ENCODE measurements around the gene NAXD.

Gene NAXD

DNA sequence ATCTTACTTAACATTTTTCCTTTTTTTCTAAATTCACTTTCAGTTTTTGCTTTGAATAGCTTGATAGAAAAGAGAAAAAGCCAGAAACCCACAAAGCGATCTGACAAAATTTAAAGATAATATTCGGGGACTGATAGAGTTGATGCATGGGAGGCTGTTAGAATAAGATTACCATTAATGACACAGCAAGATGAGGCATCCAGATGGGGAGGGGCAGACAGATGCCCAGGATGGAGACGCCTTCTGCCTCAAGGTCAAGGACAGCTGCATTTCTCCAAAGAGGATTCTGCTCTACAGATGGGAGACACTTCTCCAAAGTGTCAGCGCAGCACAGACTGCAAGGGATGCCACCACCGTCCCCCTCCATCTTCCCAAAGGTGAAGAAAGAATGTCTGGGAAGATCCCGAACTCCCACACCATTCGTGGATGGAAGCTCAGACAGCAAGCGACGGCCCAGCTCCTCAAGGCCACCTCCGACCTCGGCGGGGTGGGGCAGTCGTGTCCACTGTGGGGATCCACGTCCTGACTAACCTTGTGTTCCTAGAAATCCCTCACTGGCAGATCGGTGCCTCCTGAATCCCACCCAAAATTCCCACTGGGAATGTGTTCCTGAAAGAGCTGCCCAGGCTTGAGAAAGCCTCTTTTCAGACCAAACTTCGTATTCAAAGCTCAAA lies 32.9 kb downstream of the NAXD start:
- Histone ChIP-seq H3K36me3 (ENCODE audit: insufficient read depth, low read length) (peaks cover 17% of the 10 kb centered on the region), H3K9me3 (ENCODE audit: insufficient read depth, low read depth, low read length) (no peaks in the 10 kb centered on the region), H3K27ac (ENCODE audit: low read depth, low read length) (no peak overlapping the region), H3K4me3 (ENCODE audit: low read length) (no peak overlapping the region), H3K9ac (ENCODE audit: low read depth, low read length) (no peak overlapping the region), H3K4me1 (ENCODE audit: insufficient read depth, low read length) (no peaks in the 10 kb centered on the region), H3K27me3 (ENCODE audit: insufficient read depth, low read length) (no peaks in the 10 kb centered on the region)
- WGBS, result 87% methylated on average over 16 of the region's 16 CpGs

DNA sequence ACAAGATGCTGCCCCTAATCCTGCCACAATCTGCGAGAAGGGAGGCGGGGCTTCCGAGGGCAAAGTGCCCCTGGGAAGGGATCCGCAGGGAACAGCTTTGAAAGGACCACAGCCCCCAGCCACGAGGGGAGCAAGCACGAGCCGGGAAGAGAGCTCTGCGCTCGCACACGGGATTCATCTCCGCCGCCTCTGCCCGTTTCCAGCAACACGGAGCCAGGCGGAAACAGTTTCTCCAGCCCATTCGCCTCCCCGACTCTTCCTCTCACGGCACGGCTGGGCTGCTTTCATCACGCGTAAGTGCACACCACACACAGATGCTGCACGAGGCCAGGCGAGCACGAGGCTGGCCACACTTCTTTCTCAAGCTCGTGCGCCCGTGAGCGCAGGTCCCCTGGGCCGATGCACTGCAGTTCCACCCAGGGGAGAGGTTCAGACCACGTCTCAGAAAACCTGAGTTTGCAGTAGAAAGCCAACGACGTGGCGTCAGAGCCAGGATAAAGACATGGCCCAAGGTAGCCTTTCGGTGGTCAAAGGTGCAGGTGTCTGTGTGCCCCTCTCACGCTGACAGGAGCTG lies 33.6 kb downstream of the NAXD start:
- H3K27ac ChIP-seq (ENCODE audit: low read depth, low read length), result no peak overlapping the region
- no peak overlapping the region for H3K9ac ChIP-seq (ENCODE audit: low read depth, low read length)
- WGBS, result 91% methylated on average over 35 of the region's 35 CpGs
- peaks cover 11% of the 10 kb centered on the region for H3K36me3 ChIP-seq (ENCODE audit: insufficient read depth, low read length)
- no peaks in the 10 kb centered on the region for H3K27me3 ChIP-seq (ENCODE audit: insufficient read depth, low read length)
- no peaks in the 10 kb centered on the region for H3K9me3 ChIP-seq (ENCODE audit: insufficient read depth, low read depth, low read length)
- H3K4me1 ChIP-seq (ENCODE audit: insufficient read depth, low read length), result no peaks in the 10 kb centered on the region
- no peak overlapping the region for H3K4me3 ChIP-seq (ENCODE audit: low read length)

DNA sequence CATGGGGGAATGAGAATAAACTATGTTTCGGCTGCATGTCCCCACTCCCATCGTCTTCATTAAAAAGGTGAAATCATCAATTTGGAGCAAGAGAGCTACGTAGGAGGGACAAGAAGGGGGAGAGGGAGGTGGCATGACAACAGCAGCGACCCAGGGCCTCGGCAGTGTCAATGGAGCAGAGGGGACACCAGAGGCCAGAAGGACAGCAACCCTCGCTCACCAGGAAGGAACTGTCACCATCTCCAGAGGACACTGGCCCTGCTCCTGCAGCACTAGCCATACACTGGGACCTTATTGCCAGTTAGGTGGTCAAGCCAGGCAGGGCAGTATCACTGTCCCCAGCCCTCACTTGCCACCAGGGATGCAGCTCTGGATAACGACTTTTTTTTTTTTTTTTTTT lies 34.2 kb downstream of the NAXD start:
- H3K4me1 ChIP-seq (ENCODE audit: insufficient read depth, low read length), result no peaks in the 10 kb centered on the region
- H3K4me3 ChIP-seq (ENCODE audit: low read length), result no peak overlapping the region
- no peaks in the 10 kb centered on the region for H3K27me3 ChIP-seq (ENCODE audit: insufficient read depth, low read length)
- 89% methylated on average over 7 of the region's 7 CpGs for WGBS
- peaks cover 7% of the 10 kb centered on the region; the same call in 1 of the 2 replicates for H3K36me3 ChIP-seq (ENCODE audit: insufficient read depth, low read length)
- H3K27ac ChIP-seq (ENCODE audit: low read depth, low read length), result no peak overlapping the region
- no peak overlapping the region for H3K9ac ChIP-seq (ENCODE audit: low read depth, low read length)
- H3K9me3 ChIP-seq (ENCODE audit: insufficient read depth, low read depth, low read length), result no peaks in the 10 kb centered on the region

DNA sequence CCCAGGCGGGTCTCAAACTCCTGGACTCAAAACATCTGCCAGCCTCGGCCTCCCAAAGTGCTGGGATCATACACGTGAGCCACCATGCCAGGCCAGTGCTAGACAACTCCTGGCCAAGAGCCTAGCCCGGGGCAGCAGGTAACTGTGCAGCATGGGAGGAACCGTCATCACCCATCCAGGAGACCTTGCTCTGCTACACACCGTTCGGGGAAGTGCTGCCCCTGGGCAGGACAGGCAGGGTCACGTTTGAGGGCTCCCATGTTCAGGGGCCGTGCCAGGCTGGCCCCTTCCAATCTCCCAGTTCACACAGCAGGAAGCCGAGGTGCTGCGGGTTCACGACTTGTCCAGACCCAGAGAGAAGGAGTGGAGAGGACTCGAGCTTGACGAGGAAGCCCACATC lies 35.1 kb downstream of the NAXD start:
- Histone ChIP-seq H3K4me1 (ENCODE audit: insufficient read depth, low read length) (no peaks in the 10 kb centered on the region), H3K9me3 (ENCODE audit: insufficient read depth, low read depth, low read length) (no peaks in the 10 kb centered on the region), H3K27ac (ENCODE audit: low read depth, low read length) (no peak overlapping the region), H3K27me3 (ENCODE audit: insufficient read depth, low read length) (no peaks in the 10 kb centered on the region), H3K9ac (ENCODE audit: low read depth, low read length) (no peak overlapping the region), H3K4me3 (ENCODE audit: low read length) (no peak overlapping the region), H3K36me3 (ENCODE audit: insufficient read depth, low read length) (peaks cover 7% of the 10 kb centered on the region; the same call in 1 of the 2 replicates)
- WGBS, result 94% methylated on average over 14 of the region's 14 CpGs

DNA sequence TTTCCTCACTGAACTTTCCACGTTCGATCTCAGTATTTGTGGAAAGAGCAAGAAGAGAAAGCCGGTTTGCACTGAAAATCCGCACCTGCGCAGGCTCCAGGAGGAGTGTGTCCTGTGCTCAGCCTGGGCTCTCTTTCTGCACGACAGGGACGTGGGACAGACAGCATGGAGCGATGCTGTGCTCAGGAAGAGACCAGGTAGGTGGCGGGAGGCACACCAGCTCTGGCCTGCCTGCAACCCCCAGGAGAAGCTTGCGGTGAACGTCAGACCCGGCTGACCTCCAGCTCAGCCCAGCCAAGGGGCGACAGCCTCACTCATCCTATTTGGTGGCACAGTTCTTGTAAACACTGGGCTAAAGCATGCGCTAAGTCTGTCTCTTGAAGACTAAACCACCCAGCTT lies 35.9 kb downstream of the NAXD start:
- 96% methylated on average over 14 of the region's 14 CpGs for WGBS
- Histone ChIP-seq H3K4me1 (ENCODE audit: insufficient read depth, low read length) (no peaks in the 10 kb centered on the region), H3K9ac (ENCODE audit: low read depth, low read length) (no peak overlapping the region), H3K36me3 (ENCODE audit: insufficient read depth, low read length) (peaks cover 7% of the 10 kb centered on the region; the same call in 1 of the 2 replicates), H3K27me3 (ENCODE audit: insufficient read depth, low read length) (no peaks in the 10 kb centered on the region), H3K27ac (ENCODE audit: low read depth, low read length) (no peak overlapping the region), H3K4me3 (ENCODE audit: low read length) (no peak overlapping the region), H3K9me3 (ENCODE audit: insufficient read depth, low read depth, low read length) (no peaks in the 10 kb centered on the region)

DNA sequence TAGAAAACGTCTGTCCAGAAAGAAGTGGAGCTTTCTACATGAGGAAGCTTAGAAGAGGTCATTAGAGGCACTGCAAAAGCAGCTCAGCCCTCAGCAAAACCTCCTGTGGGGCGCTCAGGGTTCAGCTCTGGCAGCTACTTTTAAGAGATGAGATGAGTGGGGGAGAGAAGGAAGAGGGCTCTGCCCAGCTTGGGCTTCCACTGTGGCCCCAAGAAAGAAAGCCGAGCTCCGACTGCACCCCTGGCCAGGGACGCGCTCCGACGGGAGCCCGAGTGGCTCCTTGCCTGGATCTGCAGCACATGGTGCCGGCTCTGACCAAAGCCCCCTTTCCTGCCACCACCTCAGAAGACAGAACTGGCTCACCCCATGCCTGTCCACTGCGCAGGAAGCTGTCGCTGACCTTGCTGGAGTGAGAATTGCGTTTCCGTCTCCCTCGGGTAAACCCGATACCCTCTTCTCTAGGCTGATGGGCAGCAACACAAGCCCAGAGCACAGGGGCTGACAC lies 36.4 kb downstream of the NAXD start:
- Histone ChIP-seq H3K36me3 (ENCODE audit: insufficient read depth, low read length) (peaks cover 7% of the 10 kb centered on the region; the same call in 1 of the 2 replicates), H3K27me3 (ENCODE audit: insufficient read depth, low read length) (no peaks in the 10 kb centered on the region), H3K9me3 (ENCODE audit: insufficient read depth, low read depth, low read length) (no peaks in the 10 kb centered on the region), H3K4me3 (ENCODE audit: low read length) (no peak overlapping the region), H3K9ac (ENCODE audit: low read depth, low read length) (no peak overlapping the region), H3K4me1 (ENCODE audit: insufficient read depth, low read length) (no peaks in the 10 kb centered on the region), H3K27ac (ENCODE audit: low read depth, low read length) (no peak overlapping the region)
- 92% methylated on average over 16 of the region's 16 CpGs for WGBS

DNA sequence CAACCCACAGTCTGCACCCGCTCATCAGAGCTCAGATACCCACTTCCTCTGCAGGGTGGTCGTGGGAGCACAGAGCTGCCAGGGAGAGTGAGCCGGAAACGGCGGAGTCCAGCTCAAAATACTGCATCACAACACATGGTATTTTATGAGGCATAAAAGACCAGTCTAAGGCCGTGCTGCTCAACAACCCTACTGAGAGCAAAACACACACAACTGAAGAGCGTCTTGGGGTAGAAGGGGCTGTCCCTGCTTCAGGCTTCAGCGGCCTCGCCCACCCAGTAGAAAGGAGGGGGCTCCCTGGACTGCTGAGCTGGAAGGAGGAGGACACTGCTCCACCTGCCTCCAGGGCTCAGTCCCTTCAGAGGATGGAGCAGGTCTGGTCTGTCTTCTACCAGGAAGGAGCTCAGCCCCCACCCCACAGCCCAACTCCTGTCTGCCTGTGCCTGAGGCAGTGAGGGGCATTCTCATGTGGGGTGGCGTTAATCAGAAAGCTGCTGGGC lies 36.9 kb downstream of the NAXD start:
- 94% methylated on average over 10 of the region's 10 CpGs for WGBS
- Histone ChIP-seq H3K4me3 (ENCODE audit: low read length) (no peak overlapping the region), H3K9ac (ENCODE audit: low read depth, low read length) (no peak overlapping the region), H3K27ac (ENCODE audit: low read depth, low read length) (no peak overlapping the region), H3K9me3 (ENCODE audit: insufficient read depth, low read depth, low read length) (no peaks in the 10 kb centered on the region), H3K4me1 (ENCODE audit: insufficient read depth, low read length) (no peaks in the 10 kb centered on the region), H3K36me3 (ENCODE audit: insufficient read depth, low read length) (peaks cover 7% of the 10 kb centered on the region; the same call in 1 of the 2 replicates), H3K27me3 (ENCODE audit: insufficient read depth, low read length) (no peaks in the 10 kb centered on the region)

DNA sequence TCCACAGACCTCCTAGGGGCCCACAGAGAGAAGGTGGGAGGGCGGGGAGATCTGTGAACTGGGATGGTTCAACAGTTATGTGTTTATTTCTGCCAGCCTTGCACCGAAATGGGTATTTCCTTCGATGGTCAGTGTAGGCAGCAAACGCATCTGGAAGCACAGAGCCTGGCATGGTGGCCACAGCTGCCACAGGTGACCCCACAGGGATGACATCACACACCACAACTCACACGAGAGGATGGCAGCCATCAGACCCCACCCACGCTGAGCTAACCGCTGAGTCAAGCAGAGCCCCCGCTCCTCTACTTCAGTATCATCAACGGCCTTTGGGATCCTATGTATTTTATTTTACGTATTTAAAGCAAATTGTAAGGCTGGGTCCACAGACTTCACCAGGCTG lies 37.4 kb downstream of the NAXD start:
- no peaks in the 10 kb centered on the region for H3K27me3 ChIP-seq (ENCODE audit: insufficient read depth, low read length)
- no peaks in the 10 kb centered on the region for H3K4me1 ChIP-seq (ENCODE audit: insufficient read depth, low read length)
- H3K9ac ChIP-seq (ENCODE audit: low read depth, low read length), result no peak overlapping the region
- no peak overlapping the region for H3K27ac ChIP-seq (ENCODE audit: low read depth, low read length)
- no peak overlapping the region for H3K4me3 ChIP-seq (ENCODE audit: low read length)
- 84% methylated on average over 8 of the region's 10 CpGs for WGBS
- 0 out of 2 replicates have a peak, but pooled peaks cover under 1% of the 10 kb centered on the region for H3K9me3 ChIP-seq (ENCODE audit: insufficient read depth, low read depth, low read length)
- peaks cover 10% of the 10 kb centered on the region; the same call in 1 of the 2 replicates for H3K36me3 ChIP-seq (ENCODE audit: insufficient read depth, low read length)

DNA sequence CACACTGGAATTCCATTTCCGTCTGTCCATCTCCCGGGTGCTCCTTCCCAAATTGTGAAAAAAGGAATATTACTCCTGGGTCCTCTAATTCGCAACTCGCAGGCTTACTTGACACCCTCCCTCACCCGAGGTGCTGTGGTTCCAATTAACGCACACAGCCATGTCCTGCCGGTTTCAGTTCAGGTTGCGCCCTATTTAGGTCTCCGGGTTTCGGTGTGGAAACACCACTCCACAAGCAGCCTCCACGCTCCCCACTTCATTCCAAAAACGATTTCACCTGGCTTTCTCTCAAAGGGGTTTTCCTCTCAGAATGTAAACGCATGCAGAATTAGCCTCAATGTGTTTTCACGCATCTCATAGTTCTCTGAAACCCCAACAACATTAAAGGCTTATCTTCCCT lies 37.9 kb downstream of the NAXD start:
- Histone ChIP-seq H3K27me3 (ENCODE audit: insufficient read depth, low read length) (no peaks in the 10 kb centered on the region), H3K36me3 (ENCODE audit: insufficient read depth, low read length) (peaks cover 15% of the 10 kb centered on the region), H3K4me3 (ENCODE audit: low read length) (no peak overlapping the region), H3K27ac (ENCODE audit: low read depth, low read length) (no peak overlapping the region), H3K9ac (ENCODE audit: low read depth, low read length) (no peak overlapping the region), H3K4me1 (ENCODE audit: insufficient read depth, low read length) (no peaks in the 10 kb centered on the region), H3K9me3 (ENCODE audit: insufficient read depth, low read depth, low read length) (0 out of 2 replicates have a peak, but pooled peaks cover 6% of the 10 kb centered on the region)
- WGBS, result 85% methylated on average over 14 of the region's 14 CpGs

DNA sequence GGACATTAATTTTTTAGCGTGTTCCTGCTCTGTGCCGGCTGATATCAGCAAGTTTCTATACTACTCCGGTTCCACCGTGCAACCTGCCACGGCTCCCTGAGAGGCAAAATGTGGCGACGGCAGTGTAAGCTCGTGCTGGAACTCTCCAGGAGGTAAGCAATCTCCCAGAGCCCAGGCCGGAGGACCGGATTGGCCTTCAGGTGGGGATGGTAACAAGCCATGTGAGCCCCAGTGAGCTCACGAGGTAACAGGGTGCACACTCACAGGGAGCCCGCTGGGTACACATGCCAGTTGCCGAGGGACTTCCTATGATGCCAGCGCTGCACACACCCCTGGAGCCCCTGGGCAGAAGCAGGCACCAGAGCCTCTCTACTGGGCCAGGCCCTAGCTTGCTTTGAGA lies 38.5 kb downstream of the NAXD start:
- H3K4me1 ChIP-seq (ENCODE audit: insufficient read depth, low read length), result no peaks in the 10 kb centered on the region
- WGBS, result 96% methylated on average over 14 of the region's 14 CpGs
- H3K36me3 ChIP-seq (ENCODE audit: insufficient read depth, low read length), result peaks cover 18% of the 10 kb centered on the region
- 0 out of 2 replicates have a peak, but pooled peaks cover 8% of the 10 kb centered on the region for H3K9me3 ChIP-seq (ENCODE audit: insufficient read depth, low read depth, low read length)
- no peaks in the 10 kb centered on the region for H3K27me3 ChIP-seq (ENCODE audit: insufficient read depth, low read length)
- no peak overlapping the region for H3K4me3 ChIP-seq (ENCODE audit: low read length)
- H3K27ac ChIP-seq (ENCODE audit: low read depth, low read length), result no peak overlapping the region
- no peak overlapping the region for H3K9ac ChIP-seq (ENCODE audit: low read depth, low read length)

DNA sequence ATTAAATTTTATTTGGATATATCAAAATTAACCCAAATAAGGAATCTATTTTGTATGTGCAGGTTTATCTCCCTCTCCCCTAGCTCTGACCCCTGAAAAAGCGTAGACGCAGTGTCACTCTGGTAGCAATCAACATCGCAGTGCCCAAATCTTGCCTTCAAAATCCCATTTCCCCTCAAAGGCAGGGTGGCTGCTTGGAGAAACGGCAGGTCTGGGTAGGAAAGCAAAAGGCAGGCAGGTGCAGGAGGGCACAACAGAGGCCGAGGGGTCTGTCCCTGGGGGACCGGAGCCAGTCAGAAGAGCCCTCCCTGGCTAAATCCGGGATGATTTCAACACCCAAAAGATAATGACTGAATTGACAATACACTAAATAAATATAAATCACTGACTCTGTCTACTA lies 41.9 kb downstream of the NAXD start:
- Histone ChIP-seq H3K9me3 (ENCODE audit: insufficient read depth, low read depth, low read length) (peaks cover 31% of the 10 kb centered on the region; the same call in 1 of the 2 replicates), H3K4me3 (ENCODE audit: low read length) (no peak overlapping the region), H3K36me3 (ENCODE audit: insufficient read depth, low read length) (peaks cover 38% of the 10 kb centered on the region), H3K9ac (ENCODE audit: low read depth, low read length) (no peak overlapping the region), H3K27ac (ENCODE audit: low read depth, low read length) (no peak overlapping the region), H3K4me1 (ENCODE audit: insufficient read depth, low read length) (no peaks in the 10 kb centered on the region), H3K27me3 (ENCODE audit: insufficient read depth, low read length) (no peaks in the 10 kb centered on the region)
- WGBS, result 97% methylated on average over 7 of the region's 7 CpGs

Measured in HUES64 (cell line).